Limb (tissue), 2 donors: ENCODE data around the gene TBATA.

Source experiments
- DNase-seq, 2 donors: peaks; one replicate each; pipeline ENCODE4 v3.0.0-alpha.2; 2016; ENCODE audit errors: extremely low spot score in 2 of 2

Gene TBATA

GRCh38 chr10:70745555-70745954 lies 39.6 kb downstream of the TBATA start:
- DNase-seq: no peak

GRCh38 chr10:70744617-70745143 lies 40.5 kb downstream of the TBATA start:
- no peak for DNase-seq

GRCh38 chr10:70743879-70744278 lies 41.3 kb downstream of the TBATA start:
- DNase-seq: no peak

GRCh38 chr10:70743430-70743788 lies 41.8 kb downstream of the TBATA start:
- DNase-seq: no peak

GRCh38 chr10:70742537-70743429 lies 42.4 kb downstream of the TBATA start:
- peak; percentile 68 to 78 for DNase-seq

- DNase-seq: no peak
Measured at GRCh38 chr10:70740406-70741288, 44.5 kb downstream of the TBATA start.

GRCh38 chr10:70738761-70739121 lies 46.4 kb downstream of the TBATA start:
- DNase-seq: no peak

GRCh38 chr10:70738006-70738760 lies 47.0 kb downstream of the TBATA start:
- no peak for DNase-seq

- no peak for DNase-seq
Measured at GRCh38 chr10:70737250-70737649, 47.9 kb downstream of the TBATA start.

GRCh38 chr10:70736525-70736924 lies 48.7 kb downstream of the TBATA start:
- no peak for DNase-seq

GRCh38 chr10:70735161-70735560 lies 50.0 kb downstream of the TBATA start:
- no peak for DNase-seq

GRCh38 chr10:70733051-70733450 lies 52.1 kb downstream of the TBATA start:
- DNase-seq: no peak

- DNase-seq: no peak
Measured at GRCh38 chr10:70732569-70732968, 52.6 kb downstream of the TBATA start.

- no peak for DNase-seq
Measured at GRCh38 chr10:70730955-70731354, 54.2 kb downstream of the TBATA start.

- DNase-seq: peak in 1 of 2 donors; percentile 65
Measured at GRCh38 chr10:70729763-70730357, 55.3 kb downstream of the TBATA start.

GRCh38 chr10:70728328-70728727 lies 56.8 kb downstream of the TBATA start:
- no peak for DNase-seq

- no peak for DNase-seq
Measured at GRCh38 chr10:70726909-70727495, 58.2 kb downstream of the TBATA start.

- DNase-seq: no peak
Measured at GRCh38 chr10:70723771-70724170, 61.4 kb downstream of the TBATA start.

- no peak for DNase-seq
Measured at GRCh38 chr10:70722820-70723424, 62.3 kb downstream of the TBATA start.
